HepG2 (cell line): ENCODE results near the gene LST1. TPM values are rescaled to one million over a fixed set of nuclear protein-coding genes. Genes with fewer than 3 reads are reported as not detected.

Experiments
- JARID2 ChIP-seq: sonication (generic); formaldehyde crosslinking; IDR thresholded peaks from 2 replicates; pipeline ENCODE4 v1.8.1; 2023; ENCODE audit warnings: missing genetic modification reagents, inconsistent platforms; ENCODE audit not compliant: insufficient replicate concordance
- NCOA5 ChIP-seq: sonication (generic); formaldehyde crosslinking; IDR thresholded peaks from 2 replicates; pipeline ENCODE4 v1.4.0; 2020; ENCODE audit warnings: missing genetic modification reagents
- NR2F2 ChIP-seq: IDR thresholded peaks from 2 replicates; pipeline ENCODE4 v1.6.1; 2012; ENCODE audit warnings: low read depth, inconsistent platforms, borderline replicate concordance
- RBFOX2 ChIP-seq: fragments of 200-400 bp; formaldehyde crosslinking; IDR thresholded peaks from 2 replicates; pipeline ENCODE4 v1.6.1; 2017; ENCODE audit warnings: low read depth, mild to moderate bottlenecking, low read length
- ZBTB4 ChIP-seq: sonication (generic); formaldehyde crosslinking; IDR thresholded peaks from 2 replicates; pipeline ENCODE4 v1.4.0; 2020; ENCODE audit warnings: missing genetic modification reagents, mild to moderate bottlenecking, borderline replicate concordance
- ZBTB7A ChIP-seq: sonication (generic); formaldehyde crosslinking; IDR thresholded peaks from 2 replicates; pipeline ENCODE4 v1.8.0; 2022; ENCODE audit warnings: mild to moderate bottlenecking, missing genetic modification reagents
- ZNF660 ChIP-seq: sonication (generic); formaldehyde crosslinking; IDR thresholded peaks from 2 replicates; pipeline ENCODE4 v1.5.1; 2020; ENCODE audit warnings: mild to moderate bottlenecking, low read depth, missing genetic modification reagents, borderline replicate concordance
- ZNF7 ChIP-seq: IDR thresholded peaks from 2 replicates; pipeline ENCODE4 v1.6.1; 2016; ENCODE audit warnings: missing biosample characterization, missing genetic modification reagents
- ZNF737 ChIP-seq: sonication (generic); formaldehyde crosslinking; IDR thresholded peaks from 2 replicates; pipeline ENCODE4 v1.5.0; 2020; ENCODE audit warnings: missing genetic modification reagents, mild to moderate bottlenecking, borderline replicate concordance
- ZNF749 ChIP-seq: sonication (generic); formaldehyde crosslinking; IDR thresholded peaks from 2 replicates; pipeline ENCODE4 v1.8.0; 2022; ENCODE audit warnings: mild to moderate bottlenecking, missing genetic modification reagents, moderate library complexity, borderline replicate concordance
- ZNF75D ChIP-seq: sonication (generic); formaldehyde crosslinking; IDR thresholded peaks from 2 replicates; pipeline ENCODE4 v1.8.1; 2023; ENCODE audit warnings: missing genetic modification reagents, mild to moderate bottlenecking, borderline replicate concordance
- ZNF770 ChIP-seq: sonication (generic); formaldehyde crosslinking; IDR thresholded peaks from 2 replicates; pipeline ENCODE4 v1.5.0; 2020; ENCODE audit warnings: mild to moderate bottlenecking, missing genetic modification reagents
- ZSCAN21 ChIP-seq: sonication (generic); formaldehyde crosslinking; IDR thresholded peaks from 2 replicates; pipeline ENCODE4 v1.8.0; 2022; ENCODE audit warnings: mild to moderate bottlenecking, missing genetic modification reagents, moderate library complexity, borderline replicate concordance
- polyA plus RNA-seq, 8 experiments: library from polyadenylated mRNA; depleted of rRNA in 3 of 8; stranded (reverse) in 7 of 8; unstranded in 1 of 8; fragments of >200 nt; fragmentation: Illumina TruSeq in 4 of 8; extraction: Trizol in 4 of 8; gene quantifications; 2 replicates each; pipeline versions ENCODE4 v1.2.1 to v1.2.3, GENCODE V29; 2011 to 2016; ENCODE audit warnings: low read depth in 4 of 8, missing spikeins in 1 of 8, mixed read lengths in 1 of 8; ENCODE audit not compliant: insufficient read depth in 1 of 8
- total RNA-seq, 5 experiments: library from RNA; depleted of rRNA; stranded (reverse); fragments of >200 nt; fragmentation: Illumina TruSeq; extraction: Trizol; gene quantifications; 2 replicates each; pipeline ENCODE4 v1.2.3, GENCODE V29; 2016; ENCODE audit warnings: low read depth in 1 of 5

Gene LST1
- total and polyA plus RNA-seq, 2 of the 13 experiments (the other 11 are each of a cell fraction or from before 2014, with no cell fraction given) = not detected

- TF ChIP-seq NR2F2 (no peak; the same call in 1 of the 2 replicates), ZBTB7A (CRISPR knock-in tag) (no peak), ZNF770 (no peak; the same call in 1 of the 2 replicates), JARID2 (no peak), ZNF75D (CRISPR knock-in tag) (no peak), ZNF749 (no peak), RBFOX2 (no peak), ZNF660 (no peak), ZBTB4 (CRISPR knock-in tag) (no peak), ZNF7 (CRISPR knock-in tag) (0 out of 2 replicates have a peak, but pooled peaks have one; percentile 2), ZNF737 (CRISPR knock-in tag) (no peak), ZSCAN21 (CRISPR knock-in tag) (no peak), NCOA5 (CRISPR knock-in tag) (no peak)
Observed at GRCh38 chr6:31546958-31547726, 38.9 kb upstream of the LST1 start, which contains the start of gene NFKBIL1 (continued).
